Right lung (tissue), 5 donors: Measurements from ENCODE around the gene ASB10. TPM values are rescaled to one million over a fixed set of nuclear protein-coding genes. Genes with fewer than 3 reads are reported as not detected.

ENCODE experiments used
- polyA plus RNA-seq, 5 donors: library from polyadenylated mRNA; unstranded; fragments of 120-200 nt; gene quantifications; one replicate each; pipeline versions ENCODE4 v1.2.1 to v1.2.3, GENCODE V29; 2013; ENCODE audit warnings: inconsistent platforms in 1 of 5, low replicate concordance in 1 of 5; ENCODE audit not compliant: insufficient read length in 5 of 5, insufficient read depth in 1 of 5

The ASB10 gene
- polyA plus RNA-seq, 5 donors = 0.23 TPM; not detected in 4

Other genes with a start within 250 kb of the ASB10 start
- 1 to 10 TPM; 2.9 to 6.3 (median 4.5) TPM for gene KCNH2, start 208.9 kb downstream of the ASB10 start, polyA plus RNA-seq
- gene NOS3, start 196.2 kb downstream of the ASB10 start, polyA plus RNA-seq = 10 to 100 TPM in 2 of 5 donors, 1 to 10 TPM in 3; 5.4 to 11.8 (median 7.5) TPM
- gene ATG9B, start 162.8 kb downstream of the ASB10 start, polyA plus RNA-seq = 1 to 10 TPM; 1.2 to 4.8 (median 3.6) TPM
- 10 to 100 TPM; 17.6 to 29.3 (median 24.9) TPM for gene ABCB8, start 158.8 kb downstream of the ASB10 start, polyA plus RNA-seq
- gene ASIC3, start 138.7 kb downstream of the ASB10 start, polyA plus RNA-seq = 1 to 10 TPM; 2.2 to 7.0 (median 4.5) TPM
- 10 to 100 TPM; 13.5 to 18.3 (median 14.6) TPM for gene CDK5, start 129.4 kb downstream of the ASB10 start, polyA plus RNA-seq
- 100 to 1,000 TPM in 3 of 5 donors, 10 to 100 TPM in 2; 81.9 to 121 (median 103) TPM for gene SLC4A2, start 127.7 kb downstream of the ASB10 start, polyA plus RNA-seq
- 10 to 100 TPM; 30.9 to 66.9 (median 45.5) TPM for gene FASTK, start 106.4 kb downstream of the ASB10 start, polyA plus RNA-seq
- 10 to 100 TPM; 17.8 to 41.3 (median 22.8) TPM for gene TMUB1, start 103.8 kb downstream of the ASB10 start, polyA plus RNA-seq
- gene AGAP3, start 100.8 kb downstream of the ASB10 start, polyA plus RNA-seq = 100 to 1,000 TPM in 1 of 5 donors, 10 to 100 TPM in 4; 73.3 to 100 (median 95.7) TPM
- under 1 TPM in 2 of 5 donors, not detected in 3; 0.14 to 0.26 TPM for gene GBX1, start 19.6 kb downstream of the ASB10 start, polyA plus RNA-seq
- gene H2BK1, start 23.2 kb upstream of the ASB10 start, polyA plus RNA-seq = under 1 TPM in 1 of 5 donors, not detected in 4; 0.35 TPM
- 10 to 100 TPM; 19.0 to 31.6 (median 22.3) TPM for gene ABCF2, start 40.0 kb upstream of the ASB10 start, polyA plus RNA-seq
- gene CHPF2, start 45.2 kb upstream of the ASB10 start, polyA plus RNA-seq = 10 to 100 TPM; 16.3 to 31.3 (median 19.1) TPM
- 100 to 1,000 TPM in 3 of 5 donors, 10 to 100 TPM in 2; 75.4 to 137 (median 112) TPM for gene SMARCD3, start 61.4 kb upstream of the ASB10 start, polyA plus RNA-seq
- gene NUB1, start 154.6 kb upstream of the ASB10 start, polyA plus RNA-seq = 10 to 100 TPM; 61.7 to 86.9 (median 80.2) TPM
- gene WDR86, start 222.8 kb upstream of the ASB10 start, polyA plus RNA-seq = 10 to 100 TPM; 13.3 to 30.5 (median 19.8) TPM